Left cardiac atrium (tissue), 4 donors: ENCODE measurements around the gene HIVEP3. TPM values are rescaled to one million over a fixed set of nuclear protein-coding genes. Genes with fewer than 3 reads are reported as not detected.

Source experiments
- ATAC-seq, 2 donors: fragments of 200-7000 bp; cut with Tn5 transposase; one replicate each; pipeline ENCODE4 v1.9.1; 2020; ENCODE audit warnings: mild to moderate bottlenecking in 2 of 2, moderate library complexity in 2 of 2
- DNase-seq: peaks from one replicate; pipeline ENCODE4 v3.0.0-alpha.2; 2020
- intact Hi-C, 2 donors: fragments of 100-400 bp; cut with DNase I; formaldehyde crosslinking; loops; one replicate each; pipeline versions ENCODE4 v1.14.1 to v1.15.1; 2022 to 2023
- total RNA-seq, 2 donors: library from RNA; stranded (reverse); fragmentation: NEBNext Ultra II Directional; extraction: Animal tissue kit (Norgen Biotek cat#: 25700); gene quantifications; one replicate each; pipeline ENCODE4 v1.2.1, GENCODE V29; 2021
- donor health status: DM: no; HTN: yes; CAD: no.
- donor health status: DM: no; HTN: yes; CAD: no; lungs with severe emphysema.
- donor health status: DM: yes; HTN: yes; CAD: no.
- donor health status: Dilated cardiomyopathy.

The HIVEP3 gene
- total RNA-seq, 2 donors from 2014 or later, result 6.6 to 7.2 TPM

DNA sequence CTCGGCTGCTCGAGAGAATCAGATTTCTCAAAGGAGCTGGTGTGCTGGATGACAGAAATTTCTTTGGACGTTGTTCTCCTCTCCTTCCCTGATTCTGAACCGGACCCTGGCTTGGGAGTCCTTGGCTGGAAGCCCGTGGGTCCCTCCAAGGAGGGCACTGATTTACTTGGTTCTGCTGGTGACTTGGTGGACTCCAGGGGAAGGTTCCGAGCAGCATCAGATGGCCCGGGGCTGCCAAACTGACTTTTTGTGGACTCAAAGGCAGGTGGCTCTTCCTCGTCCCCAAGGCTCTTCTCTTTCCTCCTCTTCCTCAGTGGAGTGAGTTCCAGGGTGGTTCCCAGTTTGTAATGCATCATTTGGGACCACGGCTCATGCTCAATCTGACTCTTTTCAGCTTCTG is 336.4 kb downstream of the HIVEP3 start:
- ATAC-seq (no peak), DNase-seq (no peak)
- intact Hi-C loops, result no loop called here

DNA sequence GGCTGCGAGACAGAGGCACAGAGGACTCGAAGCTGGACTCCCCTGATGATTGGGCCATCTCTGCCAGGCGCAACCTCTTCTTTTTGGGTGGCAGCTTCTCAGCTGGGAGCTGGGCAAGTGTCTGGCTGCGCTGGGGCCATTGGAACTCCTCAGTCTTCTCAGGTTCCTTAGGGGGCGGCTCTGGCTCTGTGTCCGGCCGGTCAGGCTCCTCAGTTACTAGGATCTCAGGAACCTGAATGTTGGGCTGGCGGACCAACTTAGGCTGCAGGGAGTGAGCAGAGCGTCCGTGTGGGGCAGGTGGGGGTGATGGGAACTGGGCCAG is 336.8 kb downstream of the HIVEP3 start:
- DNase-seq (no peak), ATAC-seq (no peak)
- intact Hi-C loops, result no loop called here

DNA sequence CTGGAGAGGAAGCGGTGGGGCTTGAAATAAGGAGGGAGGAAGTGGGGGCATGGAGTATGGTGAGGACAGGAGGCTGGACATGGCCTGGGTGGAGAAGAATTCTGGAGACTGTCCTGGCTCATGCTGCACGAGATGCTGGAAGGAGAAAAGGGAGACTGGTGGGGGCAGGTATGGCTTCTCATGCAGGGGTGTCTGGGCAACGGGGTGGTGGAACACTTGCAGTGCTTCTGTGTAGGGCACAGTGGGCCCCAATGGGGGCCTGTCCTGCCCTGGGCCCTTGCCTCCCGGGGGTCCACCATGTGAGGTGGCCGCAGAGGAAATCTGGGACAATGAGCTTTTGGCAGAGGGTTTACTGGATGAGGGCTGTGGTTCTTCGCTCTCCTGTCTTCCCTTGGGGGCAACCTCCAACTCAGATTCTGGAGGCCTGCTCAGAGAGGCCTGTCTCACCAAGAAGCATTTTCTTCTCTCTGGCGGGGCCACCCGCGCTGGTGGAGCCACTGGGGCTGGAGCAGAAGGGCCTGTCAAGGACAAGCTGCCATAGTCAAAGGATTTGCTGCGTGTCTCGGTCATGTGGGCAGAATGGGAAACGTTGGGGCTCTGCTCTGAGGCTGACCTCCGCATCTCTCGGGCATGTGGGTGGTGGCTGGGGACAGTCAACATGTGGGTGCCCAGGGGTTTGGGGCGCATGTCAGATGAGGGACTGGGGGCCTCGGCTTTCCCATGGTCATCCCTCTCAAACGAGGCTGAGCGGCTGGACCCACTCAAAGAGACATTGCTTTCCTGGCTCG is 337.3 kb downstream of the HIVEP3 start:
- intact Hi-C loops, result no loop called here
- no peak for ATAC-seq
- no peak for DNase-seq

DNA sequence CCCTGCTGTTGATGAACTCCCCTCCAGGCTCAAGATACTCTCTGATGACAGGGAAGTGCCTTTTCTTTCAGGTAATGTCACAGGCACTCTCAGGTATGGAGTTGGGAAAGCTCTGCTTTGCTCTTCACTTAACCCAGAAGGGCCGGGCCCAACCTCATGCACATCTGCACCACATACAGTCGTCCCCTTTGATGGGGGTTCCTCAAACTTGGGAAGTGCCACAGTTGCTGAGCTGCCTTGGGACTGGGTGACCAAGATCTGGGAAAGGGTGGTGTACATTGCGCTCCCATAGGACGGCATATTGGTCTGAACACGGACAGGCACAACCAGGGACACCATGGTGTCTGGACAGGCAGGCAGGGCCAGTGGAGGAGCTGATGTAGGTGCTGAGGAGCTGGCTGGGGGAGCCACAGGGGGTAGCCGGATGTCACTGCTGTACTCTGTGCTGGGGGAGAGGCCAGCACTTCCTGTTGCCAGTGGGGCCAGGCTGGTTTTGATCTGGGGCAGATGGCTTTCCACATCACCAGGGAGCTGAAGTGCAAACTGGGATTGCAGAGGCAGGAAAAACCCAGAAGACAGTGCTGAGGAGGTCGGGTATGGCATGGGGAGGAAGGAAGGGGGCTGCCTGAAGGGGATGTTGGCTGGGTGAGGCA is 338.1 kb downstream of the HIVEP3 start:
- DNase-seq (no peak), ATAC-seq (no peak)
- intact Hi-C loops, result no loop called here

DNA sequence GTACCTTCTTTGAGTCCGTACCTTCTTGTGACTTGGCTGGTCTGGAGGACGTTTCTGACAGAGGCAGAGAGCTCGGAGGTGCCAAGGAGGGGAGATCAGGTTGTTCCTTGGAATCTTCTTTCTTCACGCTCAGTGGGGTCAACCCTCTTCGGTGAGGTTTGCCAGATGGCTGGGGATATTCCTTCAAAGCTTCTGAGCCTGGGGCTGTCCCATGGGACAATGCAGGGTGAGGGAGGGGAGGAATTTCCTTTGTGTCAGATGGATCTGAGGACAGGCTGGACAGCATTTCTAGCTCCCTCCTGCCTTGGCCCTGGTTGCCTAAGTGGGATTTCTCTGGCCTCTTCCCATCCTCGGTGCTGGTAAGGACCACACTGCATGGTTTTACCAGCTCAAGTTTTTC is 338.7 kb downstream of the HIVEP3 start:
- ATAC-seq (no peak), DNase-seq (no peak)
- intact Hi-C loops, result no loop called here

DNA sequence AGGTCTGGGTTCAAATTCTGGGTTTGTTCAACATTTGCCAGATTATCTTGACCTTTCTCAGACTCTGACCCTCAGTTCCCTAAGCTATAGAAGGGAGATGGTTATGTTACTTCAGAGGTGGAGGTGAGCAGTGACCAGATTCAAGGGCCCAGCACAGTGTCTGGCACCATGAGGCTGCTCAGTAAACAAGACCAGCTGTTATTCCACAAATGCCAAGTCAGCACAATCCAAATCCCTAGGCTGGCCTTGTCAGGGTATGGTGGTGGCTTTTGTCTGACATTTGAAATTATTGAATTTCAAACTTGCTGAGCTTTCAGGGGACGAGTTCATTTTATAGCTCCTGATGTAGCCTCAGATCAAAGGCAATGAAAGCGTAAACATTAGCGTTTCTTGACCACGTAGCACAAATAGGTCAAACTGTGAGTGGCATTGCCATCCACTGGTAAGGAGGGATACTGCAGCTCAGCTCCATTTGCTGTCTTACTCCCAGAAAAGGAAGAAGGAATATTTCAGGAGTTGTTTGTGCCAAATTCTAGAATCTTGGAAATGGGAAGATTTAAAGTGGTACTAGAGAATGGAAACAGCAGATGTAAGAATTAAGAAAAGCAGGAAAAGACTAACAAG is 339.9 kb downstream of the HIVEP3 start:
- DNase-seq (no peak), ATAC-seq (no peak)
- intact Hi-C loops, result loop anchor here in 1 of 2 donors (10.0 kb wide), 2 partner anchors 86 to 216 kb away; no protein-coding TSS in a partner anchor

DNA sequence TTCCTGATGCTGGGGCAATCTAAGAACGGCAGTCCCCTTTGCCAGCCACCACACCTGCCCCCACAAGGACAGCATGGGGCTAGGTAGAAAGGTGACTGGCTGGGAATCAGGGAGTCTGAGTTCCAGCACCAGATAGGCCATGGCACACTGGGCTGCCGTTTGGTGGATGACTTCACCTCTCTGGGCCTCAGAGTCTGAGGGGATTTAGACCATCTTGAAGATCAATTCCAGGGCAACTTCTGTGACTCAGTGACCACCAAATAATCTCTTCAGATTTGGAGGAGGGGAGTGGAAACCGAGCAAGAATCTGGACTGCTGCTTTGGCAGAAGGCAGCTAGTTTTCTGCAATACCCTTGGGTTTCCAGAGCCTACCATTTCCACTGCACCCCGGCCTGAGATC is 342.1 kb downstream of the HIVEP3 start:
- ATAC-seq, result no peak
- intact Hi-C loops, result loop anchor here in 1 of 2 donors (10.0 kb wide), 2 partner anchors 88 to 218 kb away; no protein-coding TSS in a partner anchor
- no peak for DNase-seq

DNA sequence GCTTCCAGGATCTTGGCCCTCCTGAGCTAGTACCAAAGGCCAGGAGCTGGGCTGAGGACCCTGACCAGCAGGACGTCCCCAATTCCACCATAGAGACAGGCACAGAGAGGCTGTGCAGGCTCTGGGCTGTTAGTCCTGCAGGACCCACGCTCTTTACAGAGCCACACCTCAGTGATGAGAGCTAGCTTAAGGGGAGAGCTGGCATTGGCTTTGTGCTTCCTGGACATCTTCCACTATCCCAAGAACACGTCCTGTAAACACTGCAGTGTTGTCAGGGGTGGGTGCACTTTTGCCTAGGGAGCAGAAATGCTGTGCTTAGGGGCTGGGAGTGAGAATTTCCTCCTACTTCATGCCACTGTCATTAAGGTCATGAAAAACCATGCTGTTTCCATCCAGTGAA is 342.5 kb downstream of the HIVEP3 start:
- intact Hi-C loops, result loop anchor here in 1 of 2 donors (10.0 kb wide), 2 partner anchors 89 to 219 kb away; no protein-coding TSS in a partner anchor
- DNase-seq (no peak), ATAC-seq (no peak)

DNA sequence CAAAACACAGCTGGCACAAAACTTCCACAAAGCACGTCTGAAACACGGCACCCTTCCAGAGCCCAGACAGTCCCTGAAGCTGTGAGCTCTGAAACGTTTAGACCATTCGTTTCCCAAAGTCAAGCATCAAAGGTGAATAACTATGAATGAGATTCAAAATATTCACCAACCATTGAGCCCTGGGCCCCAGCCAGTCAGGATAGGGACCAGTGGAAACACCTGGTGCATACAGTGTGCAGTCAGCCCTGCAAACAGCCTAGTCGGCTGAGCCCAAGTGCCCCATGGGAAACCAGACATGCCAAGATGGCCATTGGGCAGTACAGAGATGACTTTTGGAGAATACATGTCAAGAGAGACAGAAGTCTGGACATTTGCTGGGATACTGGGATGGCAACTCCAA is 343.9 kb downstream of the HIVEP3 start:
- DNase-seq, result no peak
- no peak for ATAC-seq
- intact Hi-C loops, result loop anchor here (5.0 to 10.0 kb wide), 3 partner anchors 90 to 220 kb away; no protein-coding TSS in a partner anchor

DNA sequence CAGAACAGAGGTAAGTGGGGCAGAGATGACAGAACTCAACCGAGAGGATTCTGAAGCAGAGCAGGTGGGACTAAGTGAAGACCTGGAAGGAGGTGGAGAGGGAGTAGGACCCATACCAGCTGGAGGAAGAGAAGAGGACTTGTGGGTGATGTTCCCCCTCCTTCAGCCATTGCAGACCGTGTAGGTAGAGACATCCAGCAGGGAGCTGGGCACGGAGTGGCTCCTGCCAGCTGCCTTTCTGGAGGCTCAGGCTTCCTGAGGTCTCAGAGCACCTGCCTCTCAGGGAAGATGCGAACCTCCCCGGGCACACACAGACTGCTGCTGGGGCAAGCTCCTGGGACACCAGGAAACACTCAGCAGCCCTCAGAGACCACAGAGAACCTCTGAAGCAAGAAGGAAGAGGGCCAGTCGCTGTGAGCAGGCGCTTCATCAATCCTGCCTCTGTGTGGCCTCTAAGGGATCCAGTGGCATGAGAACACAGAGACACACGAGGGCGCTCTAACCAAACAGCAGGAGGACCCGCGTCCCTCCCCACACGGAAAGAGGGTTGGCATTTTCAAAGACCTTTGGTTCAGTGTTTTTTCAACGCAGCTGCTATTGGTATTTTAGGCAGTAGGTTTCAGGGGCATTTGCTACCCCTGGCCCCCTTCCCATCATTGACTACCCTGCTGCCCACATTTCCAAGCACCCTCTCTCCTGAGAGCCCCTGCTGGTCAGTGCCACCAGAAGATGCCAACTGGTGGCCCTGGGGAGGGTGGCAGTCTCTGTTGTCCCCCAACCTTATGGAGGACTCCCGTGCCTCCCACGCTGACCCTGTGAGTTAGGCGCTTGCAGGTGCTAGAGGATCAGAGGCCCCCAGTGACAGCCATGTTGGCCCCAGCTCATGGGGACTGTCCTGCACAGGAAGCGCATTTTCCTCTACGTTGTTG is 344.7 kb downstream of the HIVEP3 start:
- ATAC-seq (peak; percentile 92 to 96), DNase-seq (peak; percentile 85)
- intact Hi-C loops, result loop anchor here (5.0 to 10.0 kb wide), 3 partner anchors 91 to 221 kb away; no protein-coding TSS in a partner anchor

DNA sequence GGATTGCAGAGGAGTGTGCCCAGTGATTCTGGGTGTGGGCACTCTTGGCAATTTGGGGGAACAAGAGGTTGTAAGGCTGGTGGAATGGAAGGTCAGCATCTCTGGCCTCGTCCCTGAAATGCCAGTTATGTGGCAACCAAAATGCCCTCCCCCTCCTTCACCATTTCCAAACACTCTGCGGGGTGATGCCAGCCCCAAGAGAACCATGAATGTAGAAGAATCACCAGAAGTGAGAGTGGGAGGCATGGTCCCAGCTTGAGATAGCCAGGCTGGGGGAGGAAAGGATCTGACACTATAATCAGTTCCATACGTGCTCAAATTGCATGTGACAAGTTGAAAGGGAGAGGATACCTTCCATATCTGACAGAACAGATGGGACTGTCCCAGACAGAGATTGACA is 345.5 kb downstream of the HIVEP3 start:
- intact Hi-C loops, result loop anchor here (5.0 to 10.0 kb wide), 3 partner anchors 92 to 222 kb away; no protein-coding TSS in a partner anchor
- no peak for DNase-seq
- ATAC-seq, result no peak

DNA sequence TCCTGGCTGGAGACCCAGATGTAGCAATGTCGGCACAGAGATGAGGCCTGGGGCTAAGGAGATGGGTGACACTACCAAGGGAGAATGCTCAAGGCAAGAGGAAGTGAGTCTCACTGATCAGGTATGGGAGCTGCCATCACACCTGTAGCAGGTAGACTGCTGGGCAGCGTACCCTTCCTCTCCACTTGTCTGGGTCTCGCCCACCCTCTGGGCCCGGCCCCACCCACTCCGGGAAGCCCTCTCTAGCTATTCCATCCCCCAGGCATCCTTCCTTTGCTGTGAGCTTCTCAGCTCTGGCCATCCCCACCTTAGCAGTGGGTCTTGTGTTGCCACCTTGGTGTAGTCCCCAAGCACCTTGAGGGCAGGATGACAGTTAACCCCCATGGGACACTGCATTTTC is 346.5 kb downstream of the HIVEP3 start:
- ATAC-seq (no peak), DNase-seq (no peak)
- intact Hi-C loops, result loop anchor here (5.0 to 10.0 kb wide), 3 partner anchors 93 to 223 kb away; no protein-coding TSS in a partner anchor

DNA sequence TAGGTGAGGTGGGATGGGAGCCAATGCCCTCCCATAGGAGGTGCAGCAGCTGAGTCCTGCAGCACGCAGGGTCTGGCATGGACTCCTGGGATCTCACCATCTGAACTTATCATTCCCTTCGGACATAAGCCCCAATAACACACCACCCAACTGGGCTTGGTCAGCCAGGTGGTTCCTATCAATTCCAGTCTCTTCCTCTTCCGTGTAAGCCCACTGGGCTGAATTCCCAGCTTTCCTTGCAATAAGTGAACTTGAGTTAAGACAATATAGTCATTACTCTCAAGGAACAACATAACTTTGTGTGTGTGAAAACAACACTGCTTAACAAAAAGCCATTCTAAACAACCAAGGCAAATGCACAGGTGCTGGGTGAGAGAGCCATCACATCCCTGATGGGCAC is 347.7 kb downstream of the HIVEP3 start:
- intact Hi-C loops, result loop anchor here (5.0 to 10.0 kb wide), 3 partner anchors 94 to 224 kb away; no protein-coding TSS in a partner anchor
- ATAC-seq, result no peak
- DNase-seq, result no peak

DNA sequence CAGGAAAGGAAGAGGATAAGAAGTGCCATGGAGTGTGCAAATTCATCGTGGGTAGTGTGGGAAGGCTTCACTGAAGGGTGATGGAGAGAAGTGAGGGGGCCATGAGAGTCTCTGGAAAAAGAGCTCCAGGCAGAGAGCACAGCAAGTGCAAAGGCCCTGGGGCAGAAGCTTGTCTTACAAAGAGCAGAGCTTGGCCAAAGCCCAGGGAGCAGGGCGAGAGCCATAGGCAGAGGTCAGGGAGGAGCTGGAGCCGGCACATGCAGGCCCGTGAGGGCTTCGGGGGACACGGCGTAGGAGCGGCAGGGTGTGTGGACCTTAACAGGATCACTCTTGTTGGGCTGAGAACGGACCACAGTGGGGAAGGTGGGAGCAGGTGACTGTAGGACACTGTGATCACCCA is 350.5 kb downstream of the HIVEP3 start:
- ATAC-seq (no peak), DNase-seq (no peak)
- intact Hi-C loops, result no loop called here

DNA sequence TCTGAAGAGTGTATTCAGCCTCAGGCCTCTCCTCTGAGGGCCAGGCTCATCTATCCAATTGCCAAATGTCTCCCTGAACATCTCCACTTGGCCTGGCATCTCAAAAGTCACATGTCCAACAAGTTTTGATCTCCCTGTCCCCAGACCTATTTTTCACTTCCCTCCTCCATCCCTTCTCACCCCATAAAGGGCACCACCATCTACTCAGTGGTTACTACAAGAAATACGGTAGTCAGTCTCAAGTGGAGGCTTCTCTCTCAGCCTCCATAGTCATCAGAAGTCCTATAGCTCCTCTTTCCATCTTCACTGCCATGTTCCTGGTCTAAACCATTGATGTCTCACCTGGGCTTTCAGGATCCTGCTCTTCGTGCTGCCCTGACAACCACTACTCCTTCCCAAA is 351.8 kb downstream of the HIVEP3 start:
- DNase-seq, result no peak
- intact Hi-C loops, result no loop called here
- ATAC-seq, result no peak

DNA sequence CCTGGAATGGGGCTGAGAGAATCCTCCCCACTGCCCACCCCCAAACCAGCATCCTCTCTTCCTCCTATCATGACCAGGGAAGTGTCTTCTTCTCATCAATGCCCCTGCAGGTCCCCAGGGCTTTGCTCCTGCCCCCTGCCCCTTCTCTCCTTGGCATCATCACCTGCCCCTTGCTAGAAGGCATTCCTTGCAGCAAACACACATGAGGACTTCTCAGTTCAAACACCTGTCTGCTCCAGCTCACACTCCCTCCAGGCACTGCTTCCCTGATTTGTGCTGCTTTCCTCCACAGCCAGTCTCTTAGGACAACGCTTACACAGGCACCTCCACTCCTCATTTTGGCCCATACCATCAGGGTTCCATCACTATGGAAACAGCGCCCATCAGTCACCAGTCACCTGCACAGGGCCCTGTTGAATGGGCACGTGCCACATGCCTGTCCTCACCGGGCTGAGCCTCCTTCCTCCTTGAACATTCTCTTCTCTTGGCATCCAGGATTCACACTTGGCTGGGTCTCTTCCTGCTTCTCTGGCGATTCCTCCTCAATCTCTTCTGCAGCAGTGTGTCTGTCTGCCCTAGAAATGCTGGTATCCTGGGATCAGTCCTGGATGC is 352.3 kb downstream of the HIVEP3 start:
- intact Hi-C loops, result no loop called here
- ATAC-seq (no peak), DNase-seq (no peak)

DNA sequence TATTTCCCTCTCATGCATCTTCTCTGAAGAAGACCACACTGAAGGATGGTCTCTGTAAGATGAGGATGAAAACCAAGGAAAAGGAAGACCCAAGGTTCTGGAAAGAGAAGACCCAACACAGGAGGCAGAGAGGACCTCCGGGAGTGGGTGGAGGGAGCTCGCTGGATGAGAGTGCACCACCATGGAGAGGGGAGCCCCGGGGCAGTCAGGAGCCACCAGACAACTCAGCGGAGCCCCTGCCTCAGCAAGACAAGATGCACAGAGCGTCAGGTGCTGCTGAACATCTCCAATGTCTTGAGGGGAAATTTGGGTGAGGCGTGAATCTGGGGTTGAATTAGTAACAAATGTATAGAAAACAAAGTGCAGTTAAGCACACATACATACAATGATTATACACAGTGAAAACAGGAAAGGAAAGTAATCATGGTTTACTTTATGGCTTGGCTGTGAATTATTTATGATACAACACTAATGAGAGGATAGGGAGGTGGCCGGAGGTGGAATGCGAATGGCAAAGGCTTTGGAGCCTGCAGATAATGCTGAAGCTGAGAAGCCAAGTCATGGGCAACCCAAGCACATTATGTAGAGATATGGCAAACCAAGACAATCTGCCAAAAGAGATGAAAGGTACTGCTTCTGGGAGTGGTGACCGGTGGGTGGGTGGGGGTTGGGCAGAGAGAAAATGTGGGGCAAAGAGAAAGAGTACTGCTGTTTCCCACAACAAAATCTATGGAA is 353.8 kb downstream of the HIVEP3 start:
- intact Hi-C loops, result no loop called here
- no peak for ATAC-seq
- no peak for DNase-seq

DNA sequence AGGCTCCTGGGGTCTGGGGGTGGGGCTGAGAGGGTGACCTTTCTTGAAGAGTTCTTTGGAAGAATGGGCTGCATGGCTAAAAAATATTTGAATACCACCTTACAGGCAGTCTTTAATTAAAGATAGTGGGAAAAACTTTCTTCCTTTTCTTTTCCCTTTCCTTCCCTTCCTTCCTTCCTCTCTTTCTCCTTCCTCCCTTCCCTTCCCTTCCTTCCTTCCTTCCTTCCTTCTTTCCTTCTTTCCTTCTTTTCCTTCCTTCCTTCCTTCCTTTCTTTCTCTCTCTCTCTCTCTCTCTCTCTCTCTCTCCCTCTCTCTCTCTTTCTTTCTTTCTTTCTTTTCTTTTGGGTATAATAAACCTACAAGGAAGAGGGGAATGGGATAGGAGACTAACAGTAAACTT is 356.4 kb downstream of the HIVEP3 start:
- intact Hi-C loops, result no loop called here
- DNase-seq (no peak), ATAC-seq (no peak)
